Measurements from ENCODE around the gene COLEC11. TPM values are rescaled to one million over a fixed set of nuclear protein-coding genes. Genes with fewer than 3 reads are reported as not detected.

Gene COLEC11
- total and polyA plus RNA-seq, 2 of the 13 experiments (the other 11 are each of a cell fraction or from before 2014, with no cell fraction given), result 1.5 to 3.0 TPM

- CTCF ChIA-PET (ENCODE audit: low intra/inter-chr PET ratio, low total read pairs), result no interaction called here
- POLR2A ChIA-PET, result no interaction called here
- BruUV-seq (replicated peaks), result no TSS peak
- no peak for DNase-seq (ENCODE audit: low spot score)
- H3K4me1 ChIP-seq (ENCODE audit: insufficient read depth, low read length), result peaks cover 13% of the 10 kb centered on the region
- intact Hi-C loops (cut with micrococcal nuclease; ENCODE audit: unreplicated experiment), result no loop called here
- ATAC-seq, result no peak
- H4K20me1 ChIP-seq (ENCODE audit: insufficient read depth, low read length), result no peaks in the 10 kb centered on the region
- no peak overlapping the region for H2AFZ ChIP-seq (ENCODE audit: low read length)
- H3K9ac ChIP-seq (ENCODE audit: insufficient read depth, low read depth, low read length), result no peak overlapping the region
- H3K36me3 ChIP-seq (replicated peaks in 1 of 2; ENCODE audit: control insufficient read depth in 1 of 2, insufficient read depth in 2 of 2, low read length in 2 of 2), result no peaks in the 10 kb centered on the region
- no peak overlapping the region for H3K4me2 ChIP-seq (ENCODE audit: low read depth, low read length)
- in situ Hi-C loops (cut with HindIII; ENCODE audit: extremely low pct_ligation_motif_present, low pct_unique_long_range_greater_than_20kb), result no loop called here
- no peak overlapping the region for H3K27ac ChIP-seq (ENCODE audit: extremely low read length, insufficient read depth, low read length)
- peaks cover 3 to 20% of the 10 kb centered on the region in 2 experiments; a peak in 3 of 5 replicates for H3K27me3 ChIP-seq (ENCODE audit: control insufficient read depth in 1 of 2, insufficient read depth in 2 of 2, low read length in 2 of 2)
- no peak for FAIRE-seq
- WGBS (ENCODE audit: low lambda C conversion rate), result 49% methylated on average over 5 of the region's 5 CpGs
- no peak overlapping the region for H3K4me3 ChIP-seq (replicated peaks in 1 of 3; ENCODE audit: insufficient read depth in 1 of 3, low read depth in 2 of 3, low read length in 3 of 3)
- H3K9me3 ChIP-seq (ENCODE audit: low read length), result no peaks in the 10 kb centered on the region
- H3K79me2 ChIP-seq (ENCODE audit: insufficient read depth, low read length), result no peaks in the 10 kb centered on the region
- TF ChIP-seq CCAR2 (optimal IDR thresholded peaks at IDR 0.05; ENCODE audit: low read depth, low read length), result no peak
- TF ChIP-seq NKX3-1 (CRISPR knock-in tag; IDR thresholded peaks at IDR 0.05), result no peak
- no peak for TF ChIP-seq KIAA2018 (CRISPR knock-in tag; IDR thresholded peaks at IDR 0.05; ENCODE audit: borderline replicate concordance)
- no peak for TF ChIP-seq POGZ (CRISPR knock-in tag; IDR thresholded peaks at IDR 0.05)
- TF ChIP-seq SALL2 (CRISPR knock-in tag; IDR thresholded peaks at IDR 0.05), result no peak
- no peak for TF ChIP-seq ZIK1 (CRISPR knock-in tag; IDR thresholded peaks at IDR 0.05; ENCODE audit: borderline replicate concordance, low read depth)
- TF ChIP-seq ZNF841 (CRISPR knock-in tag; IDR thresholded peaks at IDR 0.05; ENCODE audit: borderline replicate concordance), result no peak
- no peak for TF ChIP-seq ZNF121 (CRISPR knock-in tag; IDR thresholded peaks at IDR 0.05)
- TF ChIP-seq MAF1 (CRISPR knock-in tag; IDR thresholded peaks at IDR 0.05; ENCODE audit: borderline replicate concordance), result no peak
These were observed 86.7 kb downstream of the COLEC11 start for GRCh38 chr2:3681625-3682024.
